ENCODE results near the gene HECTD4.

Gene HECTD4

DNA sequence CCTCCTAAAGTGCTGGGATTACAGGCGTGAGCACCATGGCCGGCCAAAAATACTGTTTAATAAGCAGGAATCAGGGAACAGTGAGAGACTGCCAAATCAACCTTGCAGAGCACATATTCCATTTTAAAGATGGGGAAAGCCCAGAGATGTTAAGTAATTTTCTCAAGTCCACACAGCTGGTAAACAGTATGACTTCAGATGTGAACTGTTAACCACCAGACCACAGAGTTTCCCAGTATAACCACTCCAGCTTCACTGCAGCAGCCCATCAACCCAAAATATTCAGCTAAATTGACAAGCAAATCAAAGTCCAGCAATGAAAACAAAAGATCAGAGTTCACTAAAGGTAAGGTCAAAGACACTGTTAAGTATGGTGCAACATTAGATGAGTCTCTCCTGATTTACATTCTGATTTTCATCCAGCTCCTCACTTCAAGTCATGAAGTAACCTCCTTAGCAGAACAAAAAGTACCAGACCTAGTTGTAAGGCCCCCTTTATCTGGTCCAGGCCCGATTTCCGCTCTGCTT lies 174.8 kb downstream of the HECTD4 start:
- DNase-seq (ENCODE audit: low spot score) = no peak

GRCh38 chr12:112206944-112207343 lies 175.3 kb downstream of the HECTD4 start:
- DNase-seq (ENCODE audit: low spot score) = no peak

- no peak for DNase-seq (ENCODE audit: low spot score)
These were observed 183.1 kb downstream of the HECTD4 start for GRCh38 chr12:112199136-112199535.

GRCh38 chr12:112198120-112198733 lies 184.0 kb downstream of the HECTD4 start:
- peak; percentile 83 for DNase-seq (ENCODE audit: low spot score)

DNA sequence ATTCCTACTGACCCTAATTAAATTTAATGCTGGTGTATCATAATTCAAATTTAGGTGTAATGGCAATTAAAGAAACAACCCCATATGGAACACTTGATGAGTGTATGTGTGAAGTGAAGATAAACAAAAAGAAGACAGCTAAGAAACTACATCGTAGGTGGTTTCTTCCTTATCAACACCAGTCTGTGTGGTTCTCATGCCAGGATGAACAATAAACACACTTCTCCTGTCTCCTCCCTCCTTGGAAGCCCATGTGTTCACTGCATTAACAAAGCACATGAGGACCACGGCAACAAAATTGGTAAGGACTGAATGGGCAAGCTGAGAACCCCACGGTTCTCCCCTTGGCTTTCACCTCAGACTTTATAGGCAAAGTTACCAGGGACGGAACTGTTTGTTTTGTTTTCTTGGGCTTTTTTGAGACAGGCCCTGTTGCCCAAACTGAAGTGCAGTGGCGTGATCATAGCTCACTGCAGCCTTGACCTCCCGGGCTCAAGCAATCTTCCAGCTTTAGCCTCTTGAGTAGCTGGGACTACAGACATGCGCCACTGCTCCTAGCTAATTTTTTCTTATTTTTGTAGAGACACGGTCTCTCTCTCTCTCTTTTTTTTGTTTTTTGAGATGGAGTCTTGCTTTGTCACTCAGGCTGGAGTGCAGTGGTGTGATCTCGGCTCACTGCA lies 185.9 kb downstream of the HECTD4 start:
- DNase-seq (ENCODE audit: low spot score) = no peak

DNA sequence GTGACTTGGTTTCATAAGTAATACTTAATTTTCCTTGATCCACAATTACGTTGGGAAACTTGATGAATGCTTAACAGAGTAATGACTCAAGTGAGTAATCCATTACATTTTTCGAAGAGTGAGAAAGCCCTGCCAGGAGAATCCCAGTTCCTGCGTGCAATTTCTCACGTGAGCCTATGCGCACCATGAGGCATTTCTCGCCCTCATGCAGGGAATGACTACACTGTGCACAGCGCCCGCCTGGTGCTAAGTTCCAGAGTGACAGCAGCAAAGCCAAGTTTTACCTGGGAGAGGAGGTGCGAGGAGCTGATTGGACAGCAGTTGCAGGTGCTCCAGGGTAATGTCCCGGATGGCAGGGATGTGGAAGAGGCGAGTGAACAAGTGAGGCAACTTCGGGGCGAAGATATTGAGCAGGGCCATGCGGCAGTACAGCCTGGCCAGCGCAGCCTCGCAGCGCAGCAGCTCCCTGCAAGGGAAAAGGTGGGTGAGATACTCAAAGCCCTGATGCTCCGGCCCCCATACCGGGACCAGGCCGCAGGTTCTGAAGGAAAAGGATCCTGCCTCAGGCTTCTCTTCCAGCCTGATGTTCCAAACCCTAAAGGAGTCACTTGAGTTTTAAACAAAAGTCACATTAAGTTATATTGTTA lies 187.5 kb downstream of the HECTD4 start:
- DNase-seq (ENCODE audit: low spot score) = no peak

GRCh38 chr12:112192475-112192874 lies 189.8 kb downstream of the HECTD4 start:
- no peak for DNase-seq (ENCODE audit: low spot score)

DNA sequence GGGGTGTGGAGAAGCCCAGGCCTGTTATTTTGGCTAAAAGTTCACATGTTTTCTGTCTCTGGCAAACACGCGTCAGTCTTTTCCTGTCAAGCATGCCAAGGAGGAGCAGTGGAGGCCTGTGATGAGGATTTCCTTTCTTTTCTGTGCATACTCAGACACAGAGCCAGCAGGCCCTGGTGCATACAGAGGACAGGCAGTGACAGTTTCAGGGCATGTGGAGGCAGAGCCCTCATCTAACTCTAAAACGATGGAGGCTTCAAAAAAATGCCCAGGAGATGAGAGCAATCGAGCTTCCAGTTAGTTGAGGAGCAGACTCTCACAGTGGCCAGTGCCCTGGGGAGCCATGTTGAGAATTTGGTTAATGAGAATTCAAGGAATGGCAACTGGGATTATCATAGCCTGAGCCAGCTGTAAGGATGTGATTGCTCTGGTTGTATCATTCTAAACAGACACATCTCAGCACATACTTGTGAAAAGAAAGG lies 190.3 kb downstream of the HECTD4 start:
- no peak for DNase-seq (ENCODE audit: low spot score)

- DNase-seq (ENCODE audit: low spot score) = no peak
These were observed 191.0 kb downstream of the HECTD4 start for GRCh38 chr12:112191201-112191600.

DNA sequence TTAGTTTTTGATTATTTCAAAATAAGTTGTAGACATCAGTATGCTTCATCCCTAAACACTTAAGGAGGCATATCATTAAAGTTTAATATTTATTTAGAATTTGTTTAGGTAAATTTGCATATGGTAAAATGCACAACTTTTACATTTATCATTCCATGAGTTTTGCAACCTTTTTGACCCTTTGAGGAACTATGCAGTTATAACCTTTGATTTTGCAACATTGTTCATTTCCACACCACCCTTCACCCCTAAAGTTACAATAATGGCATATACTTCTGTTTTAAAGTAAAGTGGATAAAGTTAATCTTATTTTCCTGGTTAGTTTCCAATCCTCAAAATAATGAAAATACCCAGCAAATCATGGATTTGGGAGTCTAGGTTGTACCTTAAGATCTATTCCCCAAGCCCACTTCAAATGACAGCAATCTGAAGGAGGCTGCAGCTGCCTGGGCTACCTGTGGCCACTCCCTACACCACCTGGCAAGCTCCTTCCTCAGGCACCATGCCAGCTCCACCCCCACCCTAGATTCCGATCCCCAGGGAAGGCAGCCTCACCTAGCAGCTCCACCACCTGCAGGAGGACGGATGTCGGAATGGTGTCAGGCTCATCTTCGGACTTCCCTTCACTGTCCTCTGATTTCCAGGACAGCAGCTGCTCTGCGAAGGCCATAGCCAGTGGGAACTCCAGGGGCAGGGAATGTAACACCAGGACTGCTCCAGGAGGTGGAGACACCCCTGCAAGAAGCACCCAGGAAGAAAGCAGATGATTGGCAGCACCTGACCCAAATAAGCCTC lies 191.8 kb downstream of the HECTD4 start:
- DNase-seq (ENCODE audit: low spot score) = no peak

DNA sequence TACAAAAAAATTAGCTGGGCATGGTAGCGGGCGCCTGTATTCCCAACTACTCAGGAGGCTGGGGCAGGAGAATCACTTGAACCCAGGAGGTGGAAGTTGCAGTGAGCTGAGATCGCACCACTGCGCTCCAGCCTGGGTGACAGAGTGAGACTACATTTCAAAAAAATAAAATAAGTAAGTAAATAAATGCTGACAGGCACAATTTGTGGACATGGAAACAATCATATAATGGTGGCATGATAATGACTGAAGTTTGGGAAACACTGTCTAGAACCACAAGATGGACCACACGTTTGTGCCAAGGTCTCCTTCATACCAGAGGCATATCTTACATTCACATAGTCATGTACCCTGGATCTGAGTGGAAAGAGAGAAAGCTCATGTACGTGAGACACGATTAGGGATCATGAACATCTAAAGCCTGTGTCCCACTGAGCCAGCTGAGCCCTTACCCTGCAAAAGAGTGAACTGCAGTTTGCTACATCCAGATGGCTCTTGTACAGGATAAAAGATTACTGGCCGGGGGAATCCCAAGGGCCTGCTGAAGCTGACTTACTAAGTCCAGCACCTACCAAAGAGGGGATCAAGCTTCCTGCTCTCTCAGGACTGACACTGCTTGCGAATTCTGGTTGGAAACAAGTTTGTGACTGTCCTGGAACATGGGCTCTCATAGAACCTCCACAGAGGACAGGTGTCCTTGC lies 194.0 kb downstream of the HECTD4 start:
- DNase-seq (ENCODE audit: low spot score) = no peak

GRCh38 chr12:112185093-112185923 lies 196.9 kb downstream of the HECTD4 start:
- DNase-seq (ENCODE audit: low spot score) = peak; percentile 7

- DNase-seq (ENCODE audit: low spot score) = no peak
These were observed 198.0 kb downstream of the HECTD4 start for GRCh38 chr12:112184056-112184887.

- no peak for DNase-seq (ENCODE audit: low spot score)
These were observed 198.8 kb downstream of the HECTD4 start for GRCh38 chr12:112183141-112184021.

- DNase-seq (ENCODE audit: low spot score) = no peak
These were observed 199.7 kb downstream of the HECTD4 start for GRCh38 chr12:112182499-112182898.

- no peak for DNase-seq (ENCODE audit: low spot score)
These were observed 201.8 kb downstream of the HECTD4 start for GRCh38 chr12:112180422-112180821.

DNA sequence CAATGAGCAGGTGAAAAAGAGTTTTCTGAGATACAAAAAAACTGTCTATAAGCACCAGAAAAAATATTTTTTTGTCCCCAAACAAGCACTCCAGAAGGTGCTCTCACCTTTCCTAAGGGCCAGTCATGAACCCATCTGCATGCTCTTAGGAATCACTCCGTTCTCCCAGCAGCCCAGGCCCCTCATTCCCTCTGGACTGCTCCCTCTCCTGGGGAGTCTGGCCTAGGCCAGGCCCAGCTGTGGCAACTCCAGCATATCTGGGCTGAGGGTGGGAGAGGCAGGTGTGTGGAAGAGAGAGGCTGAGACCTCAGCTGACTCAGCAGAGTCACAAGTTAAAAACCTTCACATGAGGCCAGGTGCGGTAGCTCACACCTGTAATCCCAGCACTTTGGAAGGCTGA lies 202.3 kb downstream of the HECTD4 start:
- DNase-seq (ENCODE audit: low spot score) = no peak

DNA sequence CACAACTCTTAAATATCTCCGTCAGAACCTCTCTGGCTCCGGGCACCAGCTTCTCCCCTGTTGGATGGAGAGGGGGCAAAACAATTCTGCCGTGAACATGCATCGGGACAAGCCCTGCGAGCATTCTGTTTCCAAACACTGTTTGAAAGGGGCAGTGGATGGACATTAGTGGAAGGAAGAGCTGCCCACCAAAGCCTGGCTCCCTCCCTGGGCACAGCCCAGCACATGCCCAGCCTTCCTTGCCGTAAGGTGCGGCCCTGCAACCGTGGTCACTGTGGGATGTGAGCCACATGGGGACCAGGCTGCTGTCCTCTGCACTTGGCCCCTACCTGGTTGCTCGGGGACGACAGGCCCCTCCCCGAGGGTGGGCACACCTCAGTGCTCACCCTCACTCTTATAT lies 202.9 kb downstream of the HECTD4 start:
- no peak for DNase-seq (ENCODE audit: low spot score)

GRCh38 chr12:112178796-112179195 lies 203.4 kb downstream of the HECTD4 start:
- DNase-seq (ENCODE audit: low spot score) = no peak
